IMR-90 (cell line): ENCODE results near the gene MTPN. TPM values are rescaled to one million over a fixed set of nuclear protein-coding genes. Genes with fewer than 3 reads are reported as not detected.
A peak's percentile ranks its signal among the peaks of the same experiment; 100 is the strongest.

Experiments used
- ATAC-seq: fragments of 200-7000 bp; cut with Tn5 transposase; 2 replicates; pipeline ENCODE4 v1.9.1; 2020; ENCODE audit warnings: low read depth, mild to moderate bottlenecking, moderate library complexity
- BruUV-seq: library from RNA; stranded (reverse); fragments of 400-500 nt; replicated peaks from 2 replicates; lab custom pipeline; 2021; lab: Mats Ljungman, UMichigan
- CTCF ChIA-PET: fragments of 300-600 bp; formaldehyde crosslinking; extraction: SDS; loops from one replicate; lab custom pipeline; 2021; ENCODE audit warnings: antibody characterized with exemption; lab: Yijun Ruan, JAX
- POLR2A ChIA-PET: fragments of 300-600 bp; sonication (Branson Sonifier 250); formaldehyde crosslinking; loops from one replicate; lab custom pipeline; 2022; ENCODE audit warnings: antibody characterized with exemption; ENCODE audit not compliant: unreplicated experiment; lab: Charles Lee
- DNase-seq: peaks from one replicate; pipeline ENCODE4 v3.0.0; 2013
- H2AFZ ChIP-seq: replicated peaks from 2 replicates; pipeline ENCODE3; 2013; ENCODE audit warnings: low read length, mild to moderate bottlenecking; ENCODE audit not compliant: poor library complexity
- H2AK5ac ChIP-seq: 2 replicates; pipeline ENCODE4 v1.6.1; 2013; ENCODE audit warnings: low read depth, low read length, inconsistent platforms
- H2AK9ac ChIP-seq: replicated peaks from 2 replicates; pipeline ENCODE3; 2013; ENCODE audit warnings: mild to moderate bottlenecking, low read depth, low read length, moderate library complexity; ENCODE audit not compliant: poor library complexity
- H2BK120ac ChIP-seq: 2 replicates; pipeline ENCODE4 v1.6.1; 2013; ENCODE audit warnings: low read depth, low read length, inconsistent platforms
- H2BK15ac ChIP-seq: 3 replicates; pipeline ENCODE4 v1.6.1; 2013; ENCODE audit warnings: low read depth, low read length, inconsistent platforms
- H2BK20ac ChIP-seq: 2 replicates; pipeline ENCODE4 v1.6.1; 2013; ENCODE audit warnings: low read depth, mild to moderate bottlenecking, inconsistent platforms, low read length, moderate library complexity
- H2BK5ac ChIP-seq: 2 replicates; pipeline ENCODE4 v1.6.1; 2013; ENCODE audit warnings: mild to moderate bottlenecking, low read depth, low read length, inconsistent platforms; ENCODE audit not compliant: poor library complexity, severe bottlenecking
- H3K14ac ChIP-seq: replicated peaks from 2 replicates; pipeline ENCODE4 v1.6.1; 2013; ENCODE audit warnings: low read depth, low read length, inconsistent platforms
- H3K18ac ChIP-seq: 2 replicates; pipeline ENCODE4 v1.6.1; 2013; ENCODE audit warnings: low read depth, low read length, control low read depth
- H3K23ac ChIP-seq: 2 replicates; pipeline ENCODE4 v1.6.1; 2013; ENCODE audit warnings: low read depth, low read length, inconsistent platforms
- H3K27ac ChIP-seq: 2 replicates; pipeline ENCODE4 v1.5.1; 2013; ENCODE audit warnings: mild to moderate bottlenecking, control low read depth, low read length; ENCODE audit not compliant: insufficient read depth
- H3K27me3 ChIP-seq: 2 replicates; pipeline ENCODE4 v1.6.1; 2013; ENCODE audit warnings: low read length; ENCODE audit not compliant: control insufficient read depth, insufficient read depth
- H3K36me3 ChIP-seq: 2 replicates; pipeline ENCODE4 v1.6.1; 2013; ENCODE audit warnings: low read length, mixed read lengths; ENCODE audit not compliant: control insufficient read depth, insufficient read depth
- H3K4ac ChIP-seq: 2 replicates; pipeline ENCODE4 v1.6.1; 2013; ENCODE audit warnings: low read depth, low read length, inconsistent platforms
- H3K4me1 ChIP-seq: 2 replicates; pipeline ENCODE4 v1.6.1; 2013; ENCODE audit warnings: low read length, mixed read lengths; ENCODE audit not compliant: control insufficient read depth, insufficient read depth
- H3K4me2 ChIP-seq: 2 replicates; pipeline ENCODE4 v1.6.1; 2013; ENCODE audit warnings: low read depth, mild to moderate bottlenecking, control low read depth, low read length, moderate library complexity
- H3K4me3 ChIP-seq: 2 replicates; pipeline ENCODE4 v1.5.1; 2013; ENCODE audit warnings: low read depth, mild to moderate bottlenecking, control low read depth, low read length, moderate library complexity; ENCODE audit not compliant: insufficient read depth
- H3K56ac ChIP-seq: 2 replicates; pipeline ENCODE4 v1.6.1; 2013; ENCODE audit warnings: low read length, inconsistent platforms; ENCODE audit not compliant: insufficient read depth; ENCODE audit errors: extremely low read depth
- H3K79me1 ChIP-seq, 2 experiments: 2 replicates each; pipeline ENCODE4 v1.6.1; 2013; ENCODE audit warnings: low read length in 2 of 2, inconsistent platforms in 1 of 2, low read depth in 1 of 2
- H3K9ac ChIP-seq: 2 replicates; pipeline ENCODE4 v1.6.1; 2013; ENCODE audit warnings: low read depth, low read length, control low read depth
- H3K9me1 ChIP-seq: 2 replicates; pipeline ENCODE4 v1.6.1; 2013; ENCODE audit warnings: low read length, inconsistent platforms; ENCODE audit not compliant: insufficient read depth
- H3K9me3 ChIP-seq: 2 replicates; pipeline ENCODE4 v1.6.1; 2013; ENCODE audit warnings: low read length; ENCODE audit not compliant: control insufficient read depth, insufficient read depth
- H4K20me1 ChIP-seq: 2 replicates; pipeline ENCODE4 v1.6.1; 2013; ENCODE audit warnings: low read length, inconsistent platforms; ENCODE audit not compliant: insufficient read depth
- H4K5ac ChIP-seq: 2 replicates; pipeline ENCODE4 v1.6.1; 2013; ENCODE audit warnings: mild to moderate bottlenecking, low read depth, low read length, control low read depth
- H4K8ac ChIP-seq, 2 experiments: 2 replicates each; pipeline ENCODE4 v1.6.1; 2013; ENCODE audit warnings: low read depth in 2 of 2, low read length in 2 of 2, control low read depth in 1 of 2, inconsistent platforms in 1 of 2
- H4K91ac ChIP-seq: 2 replicates; pipeline ENCODE4 v1.6.1; 2013; ENCODE audit warnings: low read depth, low read length, inconsistent platforms; ENCODE audit not compliant: insufficient read depth
- CTCF ChIP-seq: conservative IDR thresholded peaks from 2 replicates; pipeline ENCODE4 v1.5.1; 2012; ENCODE audit warnings: mild to moderate bottlenecking, low read depth, low read length, improper control_type of control experiment
- MAFK ChIP-seq: IDR thresholded peaks from 2 replicates; pipeline ENCODE4 v1.6.1; 2012; ENCODE audit warnings: low read depth, low read length, improper control_type of control experiment
- NFE2L2 ChIP-seq: fragments of 150-350 bp; IDR thresholded peaks from 2 replicates; pipeline ENCODE4 v1.6.1; 2016; ENCODE audit warnings: low read depth, mild to moderate bottlenecking, low read length
- WGBS, 2 experiments: methylation state at CpG; one replicate each; pipeline versions ENCODE4 v1.1.5 to v1.1.7; 2013; ENCODE audit warnings: missing lambda C conversion rate in 2 of 2; ENCODE audit not compliant: insufficient read length in 1 of 2; ENCODE audit errors: extremely low coverage in 2 of 2; 5-methylcytosine and 5-hydroxymethylcytosine counted together
- dilution Hi-C: fragments of 300-500 bp; cut with HindIII; formaldehyde crosslinking; loops from one replicate; pipeline ENCODE4 v1.14.3; 2018; ENCODE audit warnings: low sequenced_read_pairs; ENCODE audit not compliant: unreplicated experiment
- in situ Hi-C: fragments of 300-500 bp; cut with MboI; formaldehyde crosslinking; loops from 3 replicates; pipeline ENCODE4 v1.14.3; 2019; ENCODE audit warnings: low sequenced_read_pairs, inconsistent platforms, mixed read lengths
- intact Hi-C: fragments of 100-400 bp; cut with micrococcal nuclease; formaldehyde crosslinking; loops from 2 replicates; pipeline ENCODE4 v1.10.0; 2022
- polyA plus RNA-seq, 3 experiments: library from polyadenylated mRNA; depleted of rRNA; stranded (reverse); fragments of >200 nt; gene quantifications; 2 replicates each; pipeline ENCODE4 v1.2.3, GENCODE V29; 2012; ENCODE audit warnings: low replicate concordance in 1 of 3
- total RNA-seq: library from RNA; depleted of rRNA; stranded (reverse); fragments of >200 nt; gene quantifications from 2 replicates; pipeline ENCODE4 v1.2.3, GENCODE V29; 2012

The MTPN gene
- total and polyA plus RNA-seq, 2 of the 4 experiments (the other 2 are of a cell fraction), result 58.8 to 94.4 TPM

- no peak overlapping the region for H3K9ac ChIP-seq
- no peak overlapping the region for H2BK5ac ChIP-seq
- intact Hi-C loops, result no loop called here
- H3K9me3 ChIP-seq, result no peaks in the 10 kb centered on the region
- in situ Hi-C loops, result no loop called here
- H4K8ac ChIP-seq, result no peak overlapping the region
- ChIA-PET POLR2A (no interaction called here), CTCF (no interaction called here)
- H2BK20ac ChIP-seq, result no peak overlapping the region
- no peak overlapping the region for H2AK5ac ChIP-seq
- no peak overlapping the region for H3K4ac ChIP-seq
- no peak overlapping the region for H3K4me2 ChIP-seq
- no peak overlapping the region for H3K14ac ChIP-seq
- no peak overlapping the region for H2AK9ac ChIP-seq
- H3K18ac ChIP-seq, result no peak overlapping the region
- H3K79me1 ChIP-seq, result peaks cover 30 to 48% of the 10 kb centered on the region in 2 experiments
- no peak overlapping the region for H2BK15ac ChIP-seq
- peaks cover 3% of the 10 kb centered on the region for H3K36me3 ChIP-seq
- DNase-seq (no peak), ATAC-seq (no peak)
- H3K27me3 ChIP-seq, result no peaks in the 10 kb centered on the region
- H4K20me1 ChIP-seq, result 0 out of 2 replicates have a peak, but pooled peaks cover 4% of the 10 kb centered on the region
- dilution Hi-C loops, result no loop called here
- H2BK120ac ChIP-seq, result no peak overlapping the region
- TF ChIP-seq CTCF (no peak), NFE2L2 (peak; percentile 66), MAFK (peak; percentile 1; the same call in 1 of the 2 replicates)
- H4K91ac ChIP-seq, result no peak overlapping the region
- no peak overlapping the region for H4K5ac ChIP-seq
- H2AFZ ChIP-seq, result no peak overlapping the region
- WGBS, 2 experiments, result no CpG with 5 or more reads among the region's 3 CpGs
- no peaks in the 10 kb centered on the region for H3K4me1 ChIP-seq
- BruUV-seq, result no TSS peak
- H3K9me1 ChIP-seq, result peaks cover 2% of the 10 kb centered on the region; the same call in 1 of the 2 replicates
- H3K27ac ChIP-seq, result no peak overlapping the region
- H3K4me3 ChIP-seq, result no peak overlapping the region
- no peak overlapping the region for H3K56ac ChIP-seq
- H3K23ac ChIP-seq, result no peak overlapping the region
These were observed 33.9 kb downstream of the MTPN start for GRCh38 chr7:135943134-135943879.
